ENCODE measurements around the gene FTHL17.

Gene FTHL17

GRCh38 chrX:31038575-31039326 is 33.1 kb downstream of the FTHL17 start:
- peak; percentile 84 for DNase-seq (ENCODE audit: low read depth)

GRCh38 chrX:31036895-31037294 is 34.9 kb downstream of the FTHL17 start:
- peak; percentile 47 for DNase-seq (ENCODE audit: low read depth)

GRCh38 chrX:31027351-31027750 is 44.5 kb downstream of the FTHL17 start:
- DNase-seq (ENCODE audit: low read depth): no peak

GRCh38 chrX:31024866-31025265 is 47.0 kb downstream of the FTHL17 start:
- DNase-seq (ENCODE audit: low read depth): no peak

- no peak for DNase-seq (ENCODE audit: low read depth)
Observed at GRCh38 chrX:31021537-31021936, 50.3 kb downstream of the FTHL17 start.
